HFFc6 (cell line): ENCODE results near the gene RGR. TPM values are rescaled to one million over a fixed set of nuclear protein-coding genes. Genes with fewer than 3 reads are reported as not detected.

ENCODE experiments used
- DNase-seq: peaks from one replicate; pipeline ENCODE4 v3.0.0-alpha.2; 2018
- H3K27ac Mint-ChIP-seq: 2 replicates; pipeline ENCODE4 v1.8.0; 2020; ENCODE audit warnings: mild to moderate bottlenecking, mixed read lengths
- H3K27me3 Mint-ChIP-seq: 2 replicates; pipeline ENCODE4 v1.8.0; 2021; ENCODE audit warnings: mild to moderate bottlenecking, moderate library complexity, mixed read lengths; ENCODE audit not compliant: insufficient read depth
- H3K36me3 Mint-ChIP-seq: 2 replicates; pipeline ENCODE4 v1.8.0; 2021; ENCODE audit warnings: low read depth, mixed read lengths
- H3K4me1 Mint-ChIP-seq: 2 replicates; pipeline ENCODE4 v1.8.0; 2020; ENCODE audit warnings: low read depth, mixed read lengths
- H3K4me3 Mint-ChIP-seq: 2 replicates; pipeline ENCODE4 v1.8.0; 2020; ENCODE audit warnings: mild to moderate bottlenecking, moderate library complexity, mixed read lengths
- H3K9me3 Mint-ChIP-seq: 2 replicates; pipeline ENCODE4 v1.8.0; 2020; ENCODE audit warnings: mild to moderate bottlenecking, mixed read lengths
- CTCF ChIP-seq: fragments of 200-600 bp; sonication (generic); IDR thresholded peaks from 2 replicates; pipeline ENCODE4 v1.5.0; 2021; ENCODE audit warnings: antibody characterized with exemption, mild to moderate bottlenecking
- total RNA-seq, 6 experiments: library from RNA; stranded (reverse); fragmentation: NEBNext Ultra II Directional; extraction: Animal tissue kit (Norgen Biotek cat#: 25700); gene quantifications; 2 replicates in 1 of 6; 3 replicates in 5 of 6; pipeline ENCODE4 v1.2.3, GENCODE V29; 2021

Gene RGR
- total RNA-seq, 6 experiments from 2014 or later = not detected

- Mint-ChIP-seq H3K36me3 (no peaks in the 10 kb centered on the region), H3K27me3 (peaks cover 13% of the 10 kb centered on the region), H3K4me3 (peak overlapping the region; percentile 24; the same call in 1 of the 2 replicates), H3K4me1 (peaks cover 21% of the 10 kb centered on the region), H3K9me3 (no peaks in the 10 kb centered on the region), H3K27ac (peak overlapping the region; percentile 78)
- TF ChIP-seq CTCF = no peak
- DNase-seq = peak; percentile 76
Measured at GRCh38 chr10:84296091-84296981, 51.5 kb downstream of the RGR start.

- no peak for DNase-seq
- peaks cover 21% of the 10 kb centered on the region for H3K4me1 Mint-ChIP-seq
Measured at GRCh38 chr10:84298057-84298456, 53.2 kb downstream of the RGR start.

GRCh38 chr10:84302223-84302622, 57.4 kb downstream of the RGR start:
- Mint-ChIP-seq H3K4me1 (0 out of 2 replicates have a peak, but pooled peaks cover under 1% of the 10 kb centered on the region), H3K9me3 (no peaks in the 10 kb centered on the region), H3K27ac (no peak overlapping the region), H3K27me3 (peaks cover 20% of the 10 kb centered on the region), H3K36me3 (no peaks in the 10 kb centered on the region), H3K4me3 (no peak overlapping the region)
- TF ChIP-seq CTCF = no peak
- no peak for DNase-seq

More at GRCh38 chr10:84298057-84298456, 53.2 kb downstream of the RGR start:
- no peak overlapping the region for H3K27ac Mint-ChIP-seq
- H3K4me3 Mint-ChIP-seq = no peak overlapping the region
- no peaks in the 10 kb centered on the region for H3K9me3 Mint-ChIP-seq
- TF ChIP-seq CTCF = no peak
- no peaks in the 10 kb centered on the region for H3K36me3 Mint-ChIP-seq
- peaks cover 16% of the 10 kb centered on the region for H3K27me3 Mint-ChIP-seq

GRCh38 chr10:84306751-84307384, 62.0 kb downstream of the RGR start:
- H3K4me3 Mint-ChIP-seq = no peak overlapping the region
- H3K36me3 Mint-ChIP-seq = no peaks in the 10 kb centered on the region
- no peaks in the 10 kb centered on the region for H3K9me3 Mint-ChIP-seq
- peaks cover 8% of the 10 kb centered on the region for H3K27me3 Mint-ChIP-seq
- DNase-seq = no peak
- H3K27ac Mint-ChIP-seq = no peak overlapping the region
- peaks cover 6% of the 10 kb centered on the region; the same call in 1 of the 2 replicates for H3K4me1 Mint-ChIP-seq
- no peak for TF ChIP-seq CTCF

GRCh38 chr10:84308021-84308420, 63.2 kb downstream of the RGR start:
- TF ChIP-seq CTCF = no peak
- Mint-ChIP-seq H3K27me3 (peaks cover 4% of the 10 kb centered on the region; the same call in 1 of the 2 replicates), H3K4me3 (no peak overlapping the region), H3K9me3 (no peaks in the 10 kb centered on the region), H3K27ac (no peak overlapping the region), H3K36me3 (no peaks in the 10 kb centered on the region), H3K4me1 (peaks cover 6% of the 10 kb centered on the region; the same call in 1 of the 2 replicates)
- no peak for DNase-seq
